ACHN (cell line): ENCODE results near the gene ICAM2.
A peak's percentile ranks its signal among the peaks of the same experiment; 100 is the strongest.
"Not testable (repeated sequence)": the region's sequence is repeated elsewhere in the genome, so short reads cannot be mapped to it uniquely, and the experiment has no call there.

Experiments
- DNase-seq: peaks from one replicate; pipeline ENCODE4 v3.0.0-alpha.2; 2015
- in situ Hi-C: cut with HindIII; loops from 2 replicates; pipeline ENCODE4 v1.10.0; 2017; ENCODE audit warnings: low sequenced_read_pairs, low pct_ligation_motif_present, low pct_unique_long_range_greater_than_20kb

ICAM2 gene

DNA sequence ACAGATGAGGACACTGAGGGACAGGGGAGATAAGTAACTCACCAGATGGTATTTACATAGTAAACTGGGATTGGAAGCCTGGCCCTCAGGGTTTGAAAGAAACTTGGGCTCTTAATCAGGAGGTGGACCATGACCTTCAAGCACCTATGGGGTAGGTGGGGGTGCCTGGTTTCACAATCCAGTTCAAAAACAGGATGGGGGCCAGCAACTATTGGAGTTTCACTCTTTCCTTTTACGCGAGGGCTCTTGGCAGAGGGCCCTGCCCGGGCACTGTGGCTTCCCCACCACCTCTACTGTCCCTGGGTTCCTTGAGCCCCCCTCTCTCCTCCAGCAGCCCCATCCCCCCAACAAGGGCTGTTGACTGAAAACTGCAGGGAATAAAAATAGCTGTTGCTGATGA is 33.6 kb downstream of the ICAM2 start:
- DNase-seq = no peak
- in situ Hi-C loops = no loop called here

DNA sequence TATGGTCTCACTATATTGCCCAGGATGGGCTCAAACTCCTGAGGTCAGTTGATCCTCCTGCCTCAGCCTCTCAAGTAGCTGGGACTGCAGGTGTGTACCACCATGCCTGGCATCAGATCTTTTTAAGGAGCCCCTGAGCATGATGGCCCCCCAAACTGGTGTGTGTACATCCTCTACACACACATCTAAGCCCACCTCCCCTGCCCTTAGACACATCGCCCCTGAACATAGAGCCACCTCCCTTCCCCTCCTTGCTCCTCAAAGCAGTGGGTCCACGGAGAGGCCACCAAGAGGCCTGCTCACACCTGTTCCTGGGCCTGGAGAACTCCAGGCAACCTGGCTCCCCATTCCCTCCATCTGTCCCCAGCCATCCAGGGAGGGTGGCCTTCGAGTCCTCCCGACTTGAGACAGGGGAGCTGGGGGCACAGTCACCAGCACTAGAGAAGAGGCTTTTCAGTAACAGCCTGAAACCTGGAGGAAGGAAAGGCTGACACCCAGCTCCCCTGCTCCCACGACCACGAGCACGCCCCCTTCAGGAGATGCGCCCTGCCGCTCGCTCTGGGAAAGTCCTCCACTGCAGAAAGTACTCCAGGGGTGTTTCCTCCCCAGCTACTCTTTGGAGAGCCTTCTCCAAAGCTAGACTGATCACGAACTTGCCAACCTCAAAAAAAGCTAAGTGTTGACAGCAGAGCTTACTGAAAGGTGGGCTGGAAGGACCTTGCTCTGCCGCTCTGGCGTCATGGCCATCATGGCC is 34.9 kb downstream of the ICAM2 start:
- DNase-seq = no peak
- in situ Hi-C loops = no loop called here

DNA sequence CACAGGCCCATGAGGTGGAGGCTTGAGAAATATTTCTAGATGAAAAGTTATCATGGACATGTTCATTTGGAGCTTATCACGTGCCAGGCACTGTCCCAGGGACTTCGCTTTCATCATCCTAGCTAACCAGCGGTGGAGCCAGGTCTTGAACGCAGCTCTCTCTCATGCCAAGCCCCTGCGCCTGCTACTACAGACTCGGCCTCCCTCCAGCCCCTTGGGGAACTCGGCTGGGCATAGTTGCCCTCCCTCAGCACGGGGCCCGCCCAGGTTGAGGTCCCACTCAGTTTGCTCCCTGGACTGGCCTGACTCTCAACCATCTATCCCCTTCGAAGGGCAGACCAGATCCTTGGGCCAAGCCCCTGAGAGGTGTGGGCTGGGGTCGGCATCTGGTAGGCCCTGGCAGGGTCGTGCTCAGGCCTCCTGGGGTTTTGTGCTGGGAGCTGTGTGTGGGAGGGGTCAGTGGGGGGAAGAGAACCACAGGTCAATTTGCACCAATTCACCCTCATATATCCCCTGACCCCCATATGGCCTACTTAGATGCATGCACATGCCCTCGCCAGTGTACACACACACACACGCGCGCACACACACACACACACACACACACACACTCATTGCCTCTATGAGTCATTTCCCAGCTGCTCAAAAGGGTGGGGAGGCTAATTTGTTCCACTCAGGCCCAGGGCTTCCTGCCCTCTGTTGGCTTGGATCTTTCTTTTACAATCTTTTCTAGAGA is 35.6 kb downstream of the ICAM2 start:
- peak; percentile 54 for DNase-seq
- in situ Hi-C loops = no loop called here

DNA sequence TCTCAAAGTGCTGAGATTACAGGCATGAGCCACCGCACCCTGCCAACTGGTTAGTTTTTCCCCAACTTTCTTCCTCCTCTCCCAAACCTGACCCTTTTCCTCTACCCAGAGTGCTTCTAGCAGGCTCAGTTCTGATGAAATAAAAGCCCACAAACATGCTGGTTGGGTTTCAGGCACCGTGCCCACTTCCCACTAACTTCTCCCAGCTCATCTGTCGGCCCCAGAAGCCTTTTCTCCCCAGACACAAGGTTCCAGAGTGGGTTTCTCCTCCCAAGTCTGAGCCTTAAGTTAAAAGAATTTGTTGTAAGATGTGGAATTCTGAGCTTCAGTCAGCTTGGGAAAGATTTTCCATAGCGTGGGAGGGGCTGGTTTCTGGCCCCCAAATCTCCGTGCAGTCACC is 36.2 kb downstream of the ICAM2 start:
- DNase-seq = no peak
- in situ Hi-C loops = no loop called here

DNA sequence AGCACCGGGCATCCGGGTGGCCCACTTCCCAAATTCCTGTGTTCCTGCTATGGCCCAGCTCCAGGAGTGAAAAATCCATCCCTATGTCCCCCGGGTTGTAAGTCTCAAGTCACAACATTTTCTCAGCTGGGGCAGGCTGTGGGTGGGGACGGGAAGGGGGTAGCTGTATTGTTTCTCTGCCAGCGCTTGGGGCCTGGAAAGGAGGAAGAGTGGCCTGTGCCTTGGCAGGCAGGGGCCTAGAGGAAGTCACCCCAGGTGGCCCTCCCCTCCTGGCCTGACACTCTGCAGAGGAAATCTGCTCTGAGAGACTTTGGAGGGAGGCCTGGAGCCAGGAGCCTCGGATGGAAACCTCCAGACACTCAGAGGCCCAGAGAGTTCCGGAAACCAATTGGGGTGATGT is 37.1 kb downstream of the ICAM2 start:
- DNase-seq = no peak
- in situ Hi-C loops = no loop called here

- in situ Hi-C loops, DNase-seq: not testable (repeated sequence)
Observed at GRCh38 chr17:63982641-63983040, 37.8 kb downstream of the ICAM2 start.

DNA sequence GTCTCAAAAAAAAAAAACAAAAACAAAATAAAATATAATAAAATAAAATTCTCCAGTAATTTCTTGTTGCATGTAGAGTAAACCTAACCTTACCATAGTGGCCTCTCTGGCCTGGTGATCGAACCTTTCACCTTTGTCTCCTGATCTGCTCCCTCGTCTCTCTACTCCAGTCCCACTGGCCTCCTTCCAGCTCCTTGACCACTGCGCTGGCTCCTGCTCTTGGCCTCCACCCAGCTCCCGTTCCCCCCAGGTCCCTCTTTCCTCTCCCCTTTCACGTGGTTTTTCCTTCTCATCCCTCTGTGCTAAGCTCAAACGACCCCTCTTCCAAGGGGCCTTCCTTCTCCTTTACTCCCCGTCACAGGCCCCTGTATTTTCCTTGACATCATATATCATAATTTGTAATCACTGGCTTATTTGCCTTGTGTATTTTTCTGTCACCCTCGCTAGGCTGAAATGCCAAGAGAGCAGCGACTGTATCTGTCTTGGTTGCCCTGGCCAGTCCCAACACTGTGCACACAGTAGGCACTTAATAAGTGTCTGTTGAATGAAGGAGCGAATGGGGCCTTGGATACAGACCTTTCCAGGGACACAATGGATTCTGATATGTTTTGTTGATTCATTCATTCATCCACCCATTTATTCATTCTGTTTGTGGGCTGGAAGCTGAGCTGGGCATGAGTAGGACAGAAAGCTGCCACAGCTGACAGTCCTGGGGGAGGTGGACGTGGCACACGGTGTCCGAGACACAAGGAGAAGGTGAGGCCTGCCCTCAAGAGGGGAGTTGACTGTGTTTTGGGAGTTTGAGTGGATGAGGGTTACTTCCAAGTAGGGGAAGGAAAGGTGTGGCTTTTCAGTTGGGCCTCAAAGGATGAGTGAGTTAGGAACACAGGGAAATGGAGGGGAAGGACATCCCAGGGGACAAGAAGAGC is 41.9 kb downstream of the ICAM2 start:
- in situ Hi-C loops = no loop called here
- DNase-seq = no peak

- DNase-seq = no peak
- in situ Hi-C loops = no loop called here
Observed at GRCh38 chr17:63976702-63977101, 43.7 kb downstream of the ICAM2 start.

DNA sequence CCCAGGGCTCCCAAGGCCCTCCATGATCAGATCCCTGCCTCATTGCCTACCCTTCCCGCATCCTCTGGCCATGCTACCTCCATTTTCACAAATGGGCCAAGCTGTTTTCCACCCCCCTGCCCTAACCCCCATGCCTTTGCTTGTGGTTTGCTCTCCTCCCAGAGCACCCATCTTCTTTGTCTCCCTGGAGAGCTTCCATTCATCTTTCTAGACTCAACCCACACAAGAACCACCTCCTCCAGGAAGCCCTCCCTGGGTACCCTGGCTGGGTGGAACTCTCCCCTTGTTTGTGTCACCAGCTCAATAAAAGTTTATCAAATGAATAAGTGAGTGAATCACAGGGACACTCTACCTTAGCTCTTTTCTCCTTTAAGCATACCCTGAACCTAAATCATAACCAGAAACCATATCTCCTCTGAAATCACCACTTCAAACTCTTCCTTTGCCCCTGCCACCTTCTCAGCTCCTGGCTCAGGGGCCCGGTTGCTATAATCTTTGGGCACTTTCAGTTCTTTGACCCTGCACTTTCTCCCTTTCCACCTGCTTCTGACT is 44.8 kb downstream of the ICAM2 start:
- DNase-seq = no peak
- in situ Hi-C loops = no loop called here

GRCh38 chr17:63974594-63975192 is 45.7 kb downstream of the ICAM2 start:
- DNase-seq = peak; percentile 66
- in situ Hi-C loops = no loop called here

GRCh38 chr17:63973930-63974593 is 46.4 kb downstream of the ICAM2 start:
- peak; percentile 43 for DNase-seq
- in situ Hi-C loops = no loop called here

DNA sequence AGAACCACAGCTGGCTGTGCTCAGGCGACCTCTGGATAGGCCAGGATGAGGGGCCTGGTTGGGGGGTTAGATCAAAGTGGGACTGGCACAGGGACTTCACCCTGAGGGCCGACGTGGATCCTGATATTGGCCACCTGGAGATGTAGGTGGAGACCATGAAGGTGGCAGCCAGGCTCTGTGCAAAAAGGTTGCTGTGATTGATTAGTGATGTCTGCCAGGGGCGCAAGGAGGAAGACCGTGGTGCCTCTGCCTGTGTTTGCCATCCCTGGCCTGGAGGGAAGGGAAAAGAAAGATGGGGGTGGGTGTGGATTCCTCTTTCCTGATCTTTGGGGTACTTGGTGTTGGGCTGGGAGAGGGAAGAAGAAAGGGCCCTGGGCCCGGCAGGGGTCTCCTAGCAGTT is 47.2 kb downstream of the ICAM2 start:
- in situ Hi-C loops = no loop called here

DNA sequence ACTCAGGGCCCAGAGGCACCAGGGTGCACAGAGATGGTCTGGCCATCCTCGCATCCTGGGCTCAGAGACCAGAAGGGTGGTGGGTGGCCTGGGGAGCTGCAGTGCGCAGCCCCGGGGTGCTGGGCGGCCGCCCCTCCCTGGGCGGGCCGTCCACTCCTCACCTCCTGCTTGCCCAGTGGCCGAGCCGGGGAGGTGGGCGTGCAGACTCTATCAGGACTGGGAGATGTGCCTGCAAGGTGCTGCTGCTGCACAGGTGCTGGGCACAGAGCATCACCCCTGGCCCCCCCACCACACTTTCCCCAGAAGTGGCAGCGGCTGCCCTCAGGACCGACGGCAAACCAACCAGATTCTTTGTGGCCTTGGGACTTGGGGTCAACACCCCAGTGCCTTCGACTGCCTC is 47.6 kb downstream of the ICAM2 start, which contains the start of gene SCN4A:
TSS of gene SCN4A (minus strand) at position 123 of the 400 bp plus-strand sequence. CDS start at position 46, 77 bp downstream.
- in situ Hi-C loops = no loop called here
- no peak for DNase-seq

More for the DNA sequence above, 47.2 kb downstream of the ICAM2 start:
- DNase-seq = no peak

- no peak for DNase-seq
- in situ Hi-C loops = no loop called here
Observed at GRCh38 chr17:63969278-63969677, 51.2 kb downstream of the ICAM2 start.

- no peak for DNase-seq
- in situ Hi-C loops = no loop called here
Observed at GRCh38 chr17:63967953-63968352, 52.5 kb downstream of the ICAM2 start.

DNA sequence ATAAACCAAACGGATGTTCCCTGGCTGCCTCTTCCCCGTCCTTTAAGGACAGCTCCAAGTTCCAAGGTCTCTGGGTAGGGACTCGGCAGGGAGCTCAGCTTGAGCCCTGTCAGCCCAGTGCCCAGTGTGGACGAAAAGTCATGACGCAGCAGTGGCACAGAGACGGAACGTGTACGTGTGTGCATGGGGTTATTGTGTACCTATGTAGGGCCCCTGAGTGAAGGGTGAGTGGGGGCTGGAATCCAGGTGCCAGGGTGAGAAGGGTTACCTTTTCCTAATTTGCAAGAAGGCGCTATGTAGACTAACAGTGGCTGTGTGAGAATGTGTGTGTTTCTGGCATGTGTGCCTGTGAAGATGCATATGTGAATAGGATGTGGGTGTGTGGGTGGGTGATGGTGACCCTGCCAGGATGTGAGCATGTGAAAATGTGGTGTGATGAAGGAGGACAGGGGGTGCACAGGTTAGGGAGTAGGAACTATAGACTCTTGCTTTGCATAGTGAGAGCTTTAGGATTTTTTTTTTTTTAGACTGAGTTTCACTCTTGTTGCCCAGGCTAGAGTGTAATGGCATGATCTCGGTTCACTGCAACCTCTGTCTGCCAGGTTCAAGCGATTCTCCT is 53.7 kb downstream of the ICAM2 start:
- in situ Hi-C loops = no loop called here
- DNase-seq = no peak

GRCh38 chr17:63963123-63963522 is 57.3 kb downstream of the ICAM2 start:
- no peak for DNase-seq
- in situ Hi-C loops = no loop called here
